OCI-LY7 (cell line): Measurements from ENCODE around the gene FOXP1.

Source experiments
- CTCF ChIP-seq: fragments of 200-600 bp; sonication (generic); conservative IDR thresholded peaks from 2 replicates; pipeline ENCODE4 v1.5.1; 2014; ENCODE audit warnings: mild to moderate bottlenecking, antibody characterized with exemption, low read length, moderate library complexity, mixed read lengths
- EZH2phosphoT487 ChIP-seq: fragments of 200-600 bp; sonication (generic); IDR thresholded peaks from 2 replicates; pipeline ENCODE4 v1.6.1; 2018; ENCODE audit warnings: low read depth, borderline replicate concordance, mild to moderate bottlenecking, mixed run types, antibody characterized with exemption, low read length, moderate library complexity, mixed read lengths

GRCh38 chr3:71097557-71097956 is 486.0 kb downstream of the FOXP1 start:
- no peak for TF ChIP-seq CTCF
- TF ChIP-seq EZH2phosphoT487, result no peak
